ENCODE measurements around the gene ZGPAT.

DNA sequence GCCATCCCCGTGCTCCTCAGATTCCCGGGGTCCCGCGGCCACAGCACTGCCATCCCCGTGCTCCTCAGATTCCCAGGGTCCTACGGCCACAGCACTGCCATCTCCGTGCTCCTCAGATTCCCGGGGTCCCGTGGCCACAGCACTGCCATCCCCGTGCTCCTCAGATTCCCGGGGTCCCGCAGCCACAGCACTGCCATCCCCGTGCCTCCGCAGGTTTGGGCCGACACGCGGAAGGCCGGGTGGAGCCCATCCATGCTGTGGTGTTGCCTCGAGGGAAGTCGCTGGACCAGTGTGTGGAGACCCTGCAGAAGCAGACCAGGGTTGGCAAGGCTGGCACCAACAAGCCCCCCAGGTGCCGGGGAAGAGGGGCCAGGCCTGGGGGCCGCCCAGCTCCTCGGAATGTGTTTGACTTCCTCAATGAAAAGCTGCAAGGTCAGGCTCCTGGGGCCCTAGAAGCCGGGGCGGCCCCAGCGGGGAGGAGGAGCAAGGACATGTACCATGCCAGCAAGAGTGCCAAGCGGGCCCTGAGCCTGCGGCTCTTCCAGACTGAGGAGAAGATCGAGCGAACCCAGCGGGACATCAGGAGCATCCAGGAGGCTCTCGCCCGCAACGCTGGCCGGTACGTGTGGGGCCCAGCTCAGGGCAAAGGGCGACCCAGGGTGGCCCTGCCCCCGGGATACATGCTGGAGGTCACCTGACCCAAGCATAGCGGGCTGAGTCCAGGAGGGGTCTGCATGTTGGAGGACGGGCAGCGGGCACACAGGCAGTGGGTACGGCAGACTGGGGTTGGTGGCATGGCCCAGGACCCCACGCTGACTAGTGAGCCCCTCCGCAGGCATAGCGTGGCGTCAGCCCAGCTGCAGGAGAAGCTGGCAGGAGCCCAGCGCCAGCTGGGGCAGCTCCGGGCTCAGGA, 27.4 kb downstream of the ZGPAT start:
- TF ChIP-seq, protein P1, sequence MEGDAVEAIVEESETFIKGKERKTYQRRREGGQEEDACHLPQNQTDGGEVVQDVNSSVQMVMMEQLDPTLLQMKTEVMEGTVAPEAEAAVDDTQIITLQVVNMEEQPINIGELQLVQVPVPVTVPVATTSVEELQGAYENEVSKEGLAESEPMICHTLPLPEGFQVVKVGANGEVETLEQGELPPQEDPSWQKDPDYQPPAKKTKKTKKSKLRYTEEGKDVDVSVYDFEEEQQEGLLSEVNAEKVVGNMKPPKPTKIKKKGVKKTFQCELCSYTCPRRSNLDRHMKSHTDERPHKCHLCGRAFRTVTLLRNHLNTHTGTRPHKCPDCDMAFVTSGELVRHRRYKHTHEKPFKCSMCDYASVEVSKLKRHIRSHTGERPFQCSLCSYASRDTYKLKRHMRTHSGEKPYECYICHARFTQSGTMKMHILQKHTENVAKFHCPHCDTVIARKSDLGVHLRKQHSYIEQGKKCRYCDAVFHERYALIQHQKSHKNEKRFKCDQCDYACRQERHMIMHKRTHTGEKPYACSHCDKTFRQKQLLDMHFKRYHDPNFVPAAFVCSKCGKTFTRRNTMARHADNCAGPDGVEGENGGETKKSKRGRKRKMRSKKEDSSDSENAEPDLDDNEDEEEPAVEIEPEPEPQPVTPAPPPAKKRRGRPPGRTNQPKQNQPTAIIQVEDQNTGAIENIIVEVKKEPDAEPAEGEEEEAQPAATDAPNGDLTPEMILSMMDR (IDR thresholded peaks at IDR 0.05): no peak
- no peak for TF ChIP-seq POLR2AphosphoS5 (IDR thresholded peaks at IDR 0.05)
- TF ChIP-seq EP300 (IDR thresholded peaks at IDR 0.05): no peak

Measured in upper lobe of left lung (tissue), 4 donors.